SH-SY5Y (cell line): Measurements from ENCODE around the gene PLCD1.

Experiments
- GATA2 ChIP-seq: IDR thresholded peaks from 2 replicates; pipeline ENCODE4 v1.6.1; 2011; ENCODE audit warnings: mild to moderate bottlenecking, low read depth, low read length
- GATA3 ChIP-seq: IDR thresholded peaks from 2 replicates; pipeline ENCODE4 v1.6.1; 2011; ENCODE audit warnings: low read depth, mild to moderate bottlenecking, low read length, moderate library complexity

DNA sequence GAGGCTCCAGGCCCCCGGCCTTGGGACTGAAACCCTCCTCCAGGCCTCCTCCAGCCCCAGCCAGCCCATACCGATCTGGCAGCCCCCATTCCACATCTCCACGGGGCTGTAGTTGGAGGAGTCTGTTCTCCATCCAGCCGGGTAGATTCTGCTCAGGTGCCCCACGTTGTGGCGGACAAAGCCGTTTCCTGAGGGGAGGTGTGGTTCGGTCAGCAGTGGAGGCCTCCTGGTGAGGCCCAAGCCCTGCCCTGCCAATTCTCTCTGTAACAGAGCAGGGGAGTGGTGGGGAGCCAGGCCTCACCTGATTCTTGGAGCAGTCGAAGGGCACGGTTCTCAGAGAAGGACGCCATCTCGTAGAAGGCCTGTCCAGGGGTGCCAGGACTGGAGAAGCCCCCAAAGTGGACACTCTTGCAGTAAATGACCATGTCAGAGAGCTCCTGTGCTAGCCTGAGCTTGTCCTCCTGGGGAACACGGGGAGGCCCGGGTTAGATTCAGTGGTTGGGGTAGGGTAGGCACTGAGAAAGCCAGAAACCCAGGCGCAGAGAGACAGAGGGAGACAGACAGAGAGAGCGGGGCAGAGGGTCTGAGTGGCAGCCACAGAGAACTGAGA lies 20.4 kb downstream of the PLCD1 start:
- no peak for TF ChIP-seq GATA3
- no peak for TF ChIP-seq GATA2
